HepG2 (cell line): ENCODE data around the gene CLCN1. TPM values are rescaled to one million over a fixed set of nuclear protein-coding genes. Genes with fewer than 3 reads are reported as not detected.

Source experiments
- CTCF ChIP-seq: sonication (generic); formaldehyde crosslinking; IDR thresholded peaks from 2 replicates; pipeline ENCODE4 v1.5.0; 2020; ENCODE audit warnings: mild to moderate bottlenecking, missing genetic modification reagents, moderate library complexity
- GTF2F1 ChIP-seq: fragments of 150-350 bp; IDR thresholded peaks from 2 replicates; pipeline ENCODE4 v1.6.1; 2014; ENCODE audit warnings: low read length
- HDAC2 ChIP-seq: sonication (generic); formaldehyde crosslinking; IDR thresholded peaks from 2 replicates; pipeline ENCODE4 v1.4.0; 2020; ENCODE audit warnings: missing genetic modification reagents
- HES4 ChIP-seq: sonication (generic); formaldehyde crosslinking; IDR thresholded peaks from 2 replicates; pipeline ENCODE4 v1.9.0; 2021; ENCODE audit warnings: mild to moderate bottlenecking, missing genetic modification reagents, borderline replicate concordance
- HOMEZ ChIP-seq: IDR thresholded peaks from 2 replicates; pipeline ENCODE4 v1.6.1; 2016; ENCODE audit warnings: low read depth
- MXI1 ChIP-seq: IDR thresholded peaks from 3 replicates; pipeline ENCODE4 v1.6.1; 2012; ENCODE audit warnings: low read depth, low read length, inconsistent platforms, borderline replicate concordance
- SP1 ChIP-seq, 2 experiments: fragments of 450-650 bp in 1 of 2; sonication (generic) in 1 of 2; formaldehyde crosslinking in 1 of 2; IDR thresholded peaks; 2 replicates each; pipeline versions ENCODE4 v1.4.0 to v1.6.1; 2016 to 2020; ENCODE audit warnings: missing genetic modification reagents in 1 of 2
- ZIK1 ChIP-seq: sonication (generic); formaldehyde crosslinking; IDR thresholded peaks from 2 replicates; pipeline ENCODE4 v1.5.0; 2020; ENCODE audit warnings: mild to moderate bottlenecking, low read depth, missing genetic modification reagents, borderline replicate concordance
- ZNF10 ChIP-seq: sonication (generic); formaldehyde crosslinking; IDR thresholded peaks from 2 replicates; pipeline ENCODE4 v1.4.0; 2020; ENCODE audit warnings: mild to moderate bottlenecking, low read depth, missing genetic modification reagents, borderline replicate concordance
- ZNF260 ChIP-seq: sonication (generic); formaldehyde crosslinking; IDR thresholded peaks from 2 replicates; pipeline ENCODE4 v1.4.0; 2020; ENCODE audit warnings: missing genetic modification reagents, low read depth, mild to moderate bottlenecking, borderline replicate concordance
- ZNF282 ChIP-seq: fragments of 450-650 bp; IDR thresholded peaks from 2 replicates; pipeline ENCODE4 v1.6.1; 2018; ENCODE audit not compliant: partially characterized antibody
- ZNF337 ChIP-seq: sonication (generic); formaldehyde crosslinking; IDR thresholded peaks from 2 replicates; pipeline ENCODE4 v1.5.1; 2020; ENCODE audit warnings: missing genetic modification reagents, low read depth, mild to moderate bottlenecking, borderline replicate concordance
- ZNF414 ChIP-seq: sonication (generic); formaldehyde crosslinking; IDR thresholded peaks from 2 replicates; pipeline ENCODE4 v1.5.0; 2020; ENCODE audit warnings: missing genetic modification reagents
- ZNF468 ChIP-seq: sonication (generic); formaldehyde crosslinking; IDR thresholded peaks from 2 replicates; pipeline ENCODE4 v1.8.0; 2022; ENCODE audit warnings: mild to moderate bottlenecking, moderate library complexity, missing genetic modification reagents
- ZNF513 ChIP-seq: sonication (generic); formaldehyde crosslinking; conservative IDR thresholded peaks from 2 replicates; pipeline ENCODE4 v1.5.0; 2020; ENCODE audit warnings: missing genetic modification reagents
- ZNF562 ChIP-seq: sonication (generic); formaldehyde crosslinking; IDR thresholded peaks from 2 replicates; pipeline ENCODE4 v1.8.0; 2022; ENCODE audit warnings: missing genetic modification reagents, borderline replicate concordance
- ZNF605 ChIP-seq: sonication (generic); formaldehyde crosslinking; IDR thresholded peaks from 2 replicates; pipeline ENCODE4 v1.8.0; 2022; ENCODE audit warnings: mild to moderate bottlenecking, missing genetic modification reagents
- ZNF839 ChIP-seq: sonication (generic); formaldehyde crosslinking; IDR thresholded peaks from 2 replicates; pipeline ENCODE4 v1.4.0; 2020; ENCODE audit warnings: missing genetic modification reagents, mild to moderate bottlenecking, borderline replicate concordance
- polyA plus RNA-seq, 8 experiments: library from polyadenylated mRNA; depleted of rRNA in 3 of 8; stranded (reverse) in 7 of 8; unstranded in 1 of 8; fragments of >200 nt; fragmentation: Illumina TruSeq in 4 of 8; extraction: Trizol in 4 of 8; gene quantifications; 2 replicates each; pipeline versions ENCODE4 v1.2.1 to v1.2.3, GENCODE V29; 2011 to 2016; ENCODE audit warnings: low read depth in 4 of 8, missing spikeins in 1 of 8, mixed read lengths in 1 of 8; ENCODE audit not compliant: insufficient read depth in 1 of 8
- total RNA-seq, 5 experiments: library from RNA; depleted of rRNA; stranded (reverse); fragments of >200 nt; fragmentation: Illumina TruSeq; extraction: Trizol; gene quantifications; 2 replicates each; pipeline ENCODE4 v1.2.3, GENCODE V29; 2016; ENCODE audit warnings: low read depth in 1 of 5

CLCN1 gene
- total and polyA plus RNA-seq, 2 of the 13 experiments (the other 11 are each of a cell fraction or from before 2014, with no cell fraction given), result 0.01 TPM; not detected in 1

GRCh38 chr7:143287935-143288826, 27.7 kb upstream of the CLCN1 start, which contains the start of gene CASP2 (continued):
- TF ChIP-seq CTCF (CRISPR knock-in tag), result peak; percentile 50
- TF ChIP-seq GTF2F1, result no peak
- no peak for TF ChIP-seq HES4 (CRISPR knock-in tag)
- peak; percentile 76; the same call in 1 of the 3 replicates for TF ChIP-seq MXI1
- TF ChIP-seq ZNF513 (CRISPR knock-in tag), result no peak
- 0 out of 2 replicates have a peak, but pooled peaks have one; percentile 51 for TF ChIP-seq ZIK1 (CRISPR knock-in tag)
- TF ChIP-seq ZNF282, result no peak
- no peak for TF ChIP-seq ZNF839 (CRISPR knock-in tag)
- TF ChIP-seq ZNF260 (CRISPR knock-in tag), result no peak
- TF ChIP-seq HDAC2 (CRISPR knock-in tag), result no peak
- TF ChIP-seq ZNF605 (CRISPR knock-in tag), result no peak; the same call in 1 of the 2 replicates
- no peak for TF ChIP-seq ZNF337 (CRISPR knock-in tag)
- 0 out of 2 replicates have a peak, but pooled peaks have one; percentile 29 for TF ChIP-seq ZNF414 (CRISPR knock-in tag)
- TF ChIP-seq ZNF10 (CRISPR knock-in tag), result no peak
- no peak for TF ChIP-seq ZNF468
- TF ChIP-seq HOMEZ (CRISPR knock-in tag), result no peak
- no peak for TF ChIP-seq SP1 (IDR thresholded peaks at IDR 0.05)
- peak; percentile 11; the same call in 1 of the 2 replicates for TF ChIP-seq SP1 (CRISPR knock-in tag; IDR thresholded peaks at IDR 0.05)
- no peak for TF ChIP-seq ZNF562 (CRISPR knock-in tag)
